Mesenchymal stem cell (in vitro differentiated cells and primary cell): ENCODE data around the gene PGC.

Experiments
- DNase-seq: peaks from one replicate; pipeline ENCODE4 v3.0.0-alpha.2; 2013
- H2AFZ ChIP-seq: one replicate; pipeline ENCODE4 v1.6.1; 2013; ENCODE audit warnings: low read depth, mild to moderate bottlenecking, control low read depth, inconsistent platforms, low read length, moderate library complexity
- H2AK5ac ChIP-seq: 2 replicates; pipeline ENCODE4 v1.6.1; 2013; ENCODE audit warnings: low read length, moderate library complexity, mild to moderate bottlenecking, inconsistent platforms; ENCODE audit not compliant: severe bottlenecking
- H2BK120ac ChIP-seq: one replicate; pipeline ENCODE4 v1.6.1; 2013; ENCODE audit warnings: low read depth, mild to moderate bottlenecking, inconsistent platforms, low read length, moderate library complexity
- H2BK12ac ChIP-seq, 2 experiments: one replicate each; pipeline ENCODE4 v1.6.1; 2013; ENCODE audit warnings: inconsistent platforms in 2 of 2, low read length in 2 of 2, mild to moderate bottlenecking in 2 of 2, moderate library complexity in 2 of 2, control low read depth in 1 of 2
- H2BK15ac ChIP-seq: one replicate; pipeline ENCODE4 v1.6.1; 2013; ENCODE audit warnings: mild to moderate bottlenecking, low read depth, inconsistent platforms; ENCODE audit not compliant: poor library complexity, severe bottlenecking
- H2BK5ac ChIP-seq: 2 replicates; pipeline ENCODE4 v1.6.1; 2013; ENCODE audit warnings: low read depth, mild to moderate bottlenecking, low read length, control low read depth, inconsistent platforms; ENCODE audit not compliant: poor library complexity, severe bottlenecking
- H3K14ac ChIP-seq, 2 experiments: one replicate each; pipeline ENCODE4 v1.6.1; 2013; ENCODE audit warnings: inconsistent platforms in 2 of 2, low read length in 2 of 2, control low read depth in 1 of 2, mild to moderate bottlenecking in 1 of 2, moderate library complexity in 1 of 2
- H3K18ac ChIP-seq, 2 experiments: one replicate each; pipeline ENCODE4 v1.6.1; 2013; ENCODE audit warnings: inconsistent platforms in 2 of 2, low read length in 2 of 2, control low read depth in 1 of 2, low read depth in 1 of 2, mild to moderate bottlenecking in 1 of 2
- H3K23ac ChIP-seq, 2 experiments: one replicate each; pipeline ENCODE4 v1.6.1; 2013; ENCODE audit warnings: inconsistent platforms in 2 of 2, low read length in 2 of 2, mild to moderate bottlenecking in 2 of 2, moderate library complexity in 2 of 2, control low read depth in 1 of 2
- H3K27ac ChIP-seq: 2 replicates; pipeline ENCODE4 v1.5.1; 2013; ENCODE audit warnings: mild to moderate bottlenecking, moderate library complexity, low read length, control low read depth, inconsistent platforms; ENCODE audit not compliant: poor library complexity, severe bottlenecking
- H3K27me3 ChIP-seq, 2 experiments: 2 replicates each; pipeline versions ENCODE4 v1.6.1 to v1.7.0; 2013; ENCODE audit warnings: low read length in 2 of 2, mild to moderate bottlenecking in 2 of 2, moderate library complexity in 2 of 2, control low read depth in 1 of 2, inconsistent platforms in 1 of 2; ENCODE audit not compliant: control insufficient read depth in 1 of 2, insufficient read depth in 1 of 2
- H3K36me3 ChIP-seq, 2 experiments: 2 replicates each; pipeline versions ENCODE4 v1.6.1 to v1.7.0; 2013; ENCODE audit warnings: low read length in 2 of 2, control low read depth in 1 of 2, inconsistent platforms in 1 of 2, low read depth in 1 of 2, mild to moderate bottlenecking in 1 of 2; ENCODE audit not compliant: insufficient read depth in 2 of 2, control insufficient read depth in 1 of 2
- H3K4ac ChIP-seq, 2 experiments: one replicate each; pipeline ENCODE4 v1.6.1; 2013; ENCODE audit warnings: inconsistent platforms in 2 of 2, low read length in 2 of 2, mild to moderate bottlenecking in 2 of 2, moderate library complexity in 2 of 2, control low read depth in 1 of 2, low read depth in 1 of 2
- H3K4me1 ChIP-seq: 2 replicates; pipeline ENCODE4 v1.6.1; 2013; ENCODE audit warnings: low read depth, low read length, control low read depth; ENCODE audit not compliant: control insufficient read depth, insufficient read depth
- H3K4me2 ChIP-seq: 2 replicates; pipeline ENCODE4 v1.6.1; 2013; ENCODE audit warnings: low read length, mild to moderate bottlenecking, inconsistent platforms; ENCODE audit not compliant: poor library complexity, severe bottlenecking
- H3K4me3 ChIP-seq, 2 experiments: 2 replicates each; pipeline versions ENCODE4 v1.5.1 to v1.7.0; 2013; ENCODE audit warnings: low read length in 2 of 2, mild to moderate bottlenecking in 2 of 2, control low read depth in 1 of 2, low read depth in 1 of 2; ENCODE audit not compliant: insufficient read depth in 1 of 2
- H3K79me1 ChIP-seq: replicated peaks from 2 replicates; pipeline ENCODE4 v1.6.1; 2013; ENCODE audit warnings: mild to moderate bottlenecking, control low read depth, low read length, inconsistent platforms; ENCODE audit not compliant: poor library complexity, severe bottlenecking
- H3K9ac ChIP-seq: 2 replicates; pipeline ENCODE4 v1.7.0; 2013; ENCODE audit warnings: mild to moderate bottlenecking, low read length, moderate library complexity
- H3K9me3 ChIP-seq: 2 replicates; pipeline ENCODE4 v1.7.0; 2013; ENCODE audit warnings: mild to moderate bottlenecking, low read length; ENCODE audit not compliant: control insufficient read depth
- H4K8ac ChIP-seq: one replicate; pipeline ENCODE4 v1.6.1; 2013; ENCODE audit warnings: inconsistent platforms, mild to moderate bottlenecking, low read length, moderate library complexity
- H4K91ac ChIP-seq: one replicate; pipeline ENCODE4 v1.6.1; 2013; ENCODE audit warnings: mild to moderate bottlenecking, low read length, inconsistent platforms
- WGBS: methylation state at CpG from one replicate; pipeline ENCODE4 v1.1.7; 2013; ENCODE audit warnings: mixed read lengths; 5-methylcytosine and 5-hydroxymethylcytosine counted together

PGC gene

DNA sequence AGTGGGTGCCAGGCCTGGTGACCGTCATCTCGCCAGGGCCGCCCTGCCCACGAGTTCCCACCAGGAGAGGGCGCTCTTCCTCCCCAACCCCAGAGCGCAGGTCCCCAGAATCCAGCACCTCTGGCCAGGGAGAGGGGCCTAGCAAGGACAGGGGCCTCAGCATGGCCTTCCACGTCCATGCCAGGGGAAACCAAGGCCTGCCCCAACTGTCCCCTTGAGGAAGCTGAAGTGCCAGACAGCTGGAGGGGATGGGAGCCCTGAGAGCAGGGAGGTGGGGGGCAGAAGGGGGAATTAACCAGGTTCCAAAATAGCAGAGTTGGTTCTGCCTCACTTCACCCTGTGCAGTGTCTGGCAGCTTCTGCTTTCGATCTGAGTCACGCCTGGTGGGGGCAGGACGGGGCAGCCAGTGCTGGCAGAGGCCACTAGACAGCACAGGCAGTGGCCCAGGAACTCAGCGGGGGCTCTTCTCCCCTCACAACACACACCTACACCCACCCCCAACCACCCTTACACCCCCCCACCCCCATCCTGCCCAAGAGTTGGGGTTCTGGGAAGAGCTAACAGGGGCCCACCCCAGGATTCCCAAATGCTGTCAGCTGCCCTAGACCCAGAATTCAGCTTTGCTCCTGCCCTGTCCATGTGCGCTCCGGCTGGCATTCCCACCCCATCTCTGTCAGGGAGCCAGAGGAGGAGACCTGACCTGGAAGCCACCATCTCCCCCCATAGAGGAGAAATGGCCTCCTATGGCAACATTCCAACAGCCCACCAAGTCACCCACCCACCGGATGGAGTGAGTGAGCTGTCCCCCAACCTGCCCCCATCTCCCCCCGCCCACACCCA, 41.0 kb downstream of the PGC start:
- Histone ChIP-seq H3K23ac (no peak overlapping the region), H3K27ac (peak overlapping the region; percentile 93)

DNA sequence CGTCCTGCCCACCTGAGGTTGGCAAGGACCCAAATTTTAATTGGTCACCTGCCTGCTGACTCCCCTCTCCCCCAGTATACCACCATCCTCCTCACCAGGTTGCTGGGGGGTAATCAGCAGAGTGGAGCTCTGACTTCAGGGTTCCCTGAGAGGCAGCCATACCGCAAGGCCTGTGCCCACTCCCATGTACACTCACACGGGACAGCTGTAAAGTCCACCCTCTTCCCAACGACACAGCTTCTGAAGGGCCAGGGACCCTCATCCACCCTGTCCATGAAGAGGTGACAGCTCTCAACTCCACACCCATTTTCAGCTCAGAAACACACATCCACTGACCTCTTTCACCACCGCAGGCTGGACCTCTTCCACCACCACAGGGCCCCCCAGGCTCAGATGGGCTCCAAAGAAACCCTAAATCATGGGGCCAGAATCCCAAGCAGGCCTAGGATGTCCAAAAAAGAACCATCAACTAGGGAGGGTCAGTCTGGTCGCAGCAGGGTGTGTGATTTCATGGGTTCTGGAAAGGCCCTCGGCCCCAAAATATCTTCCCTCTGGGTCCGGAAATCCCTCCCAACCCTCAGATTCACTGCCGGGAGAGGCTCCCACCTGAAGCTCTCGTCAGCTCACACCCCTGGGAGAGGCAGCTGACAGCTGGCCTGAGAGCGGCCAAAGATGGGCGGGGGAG, 41.7 kb downstream of the PGC start:
- no peak overlapping the region for H3K23ac ChIP-seq
- no peak overlapping the region for H4K91ac ChIP-seq
- H4K8ac ChIP-seq, result peak overlapping the region; percentile 66
- H2BK120ac ChIP-seq, result no peak overlapping the region
- H3K27ac ChIP-seq, result peak overlapping the region; percentile 93
- peaks cover 0 to 20% of the 10 kb centered on the region in 2 experiments for H3K36me3 ChIP-seq
- no peak overlapping the region for H2AFZ ChIP-seq
- peak overlapping the region in 1 of 2 experiments; percentile 81 for H3K18ac ChIP-seq
- H2BK12ac ChIP-seq, result peak overlapping the region in 1 of 2 experiments; percentile 4
- no peaks in the 10 kb centered on the region for H3K9me3 ChIP-seq
- no peak for DNase-seq
- H3K79me1 ChIP-seq, result peaks cover 52% of the 10 kb centered on the region
- WGBS, result 80% methylated on average over 12 of the region's 12 CpGs
- H3K14ac ChIP-seq, result peak overlapping the region in 1 of 2 experiments; percentile 6
- peak overlapping the region in 1 of 2 experiments; percentile 29 for H3K4me3 ChIP-seq
- peak overlapping the region; percentile 52 for H3K9ac ChIP-seq
- peak overlapping the region; percentile 60 for H2BK5ac ChIP-seq
- no peak overlapping the region for H2BK15ac ChIP-seq
- H3K4me1 ChIP-seq, result peaks cover 69% of the 10 kb centered on the region
- no peak overlapping the region for H3K4ac ChIP-seq
- H3K4me2 ChIP-seq, result no peak overlapping the region
- H2AK5ac ChIP-seq, result peak overlapping the region; percentile 91
- no peaks in the 10 kb centered on the region for H3K27me3 ChIP-seq

More for the DNA sequence above, 41.0 kb downstream of the PGC start:
- Histone ChIP-seq H3K4me3 (peak overlapping the region in 1 of 2 experiments; percentile 29), H3K9ac (peak overlapping the region; percentile 52), H3K9me3 (no peaks in the 10 kb centered on the region), H4K91ac (no peak overlapping the region), H3K14ac (peak overlapping the region in 1 of 2 experiments; percentile 63), H2BK120ac (no peak overlapping the region), H2BK12ac (peak overlapping the region in 1 of 2 experiments; percentile 43), H2BK5ac (peak overlapping the region; percentile 33), H3K4me1 (peaks cover 62% of the 10 kb centered on the region), H3K4ac (peak overlapping the region in 1 of 2 experiments; percentile 53), H3K4me2 (peak overlapping the region; percentile 51), H3K27me3 (no peaks in the 10 kb centered on the region), H3K36me3 (peaks cover 0 to 21% of the 10 kb centered on the region in 2 experiments), H3K18ac (peak overlapping the region in 1 of 2 experiments; percentile 81), H2AFZ (no peak overlapping the region), H4K8ac (peak overlapping the region; percentile 66), H2BK15ac (no peak overlapping the region), H2AK5ac (peak overlapping the region; percentile 91), H3K79me1 (peaks cover 52% of the 10 kb centered on the region)
- peak; percentile 61 for DNase-seq
- 61% methylated on average over 15 of the region's 15 CpGs for WGBS

DNA sequence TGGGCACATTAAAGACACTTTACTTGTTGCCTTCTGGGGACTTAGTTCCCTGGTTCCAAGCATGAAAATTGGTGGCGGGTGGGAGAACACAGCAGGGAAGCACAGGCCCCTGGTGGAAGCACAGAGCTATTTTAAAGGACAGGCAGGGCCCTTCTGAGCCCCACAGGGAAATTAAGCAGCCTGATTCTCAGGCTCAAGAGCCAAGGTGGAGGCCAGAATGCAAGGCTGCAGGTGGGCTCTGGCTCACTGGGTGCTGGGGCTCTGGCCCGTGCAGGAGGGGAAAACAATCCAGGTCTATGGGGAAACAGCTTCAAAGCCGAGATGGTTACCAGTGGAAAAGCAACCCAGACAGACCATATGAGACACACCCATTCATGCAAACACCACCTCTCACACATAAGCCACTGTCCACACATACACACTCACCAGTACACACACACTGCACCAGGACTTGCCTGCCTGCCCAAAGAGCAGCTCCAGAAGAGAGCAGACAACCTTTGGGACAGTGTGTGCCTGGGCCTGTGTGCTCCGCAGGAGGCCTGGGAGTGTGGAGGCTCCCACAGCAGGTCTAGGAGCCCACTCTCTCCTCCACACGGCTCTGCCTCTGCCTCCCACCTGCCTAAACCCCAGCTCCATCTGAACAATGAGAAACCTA, 42.4 kb downstream of the PGC start:
- Histone ChIP-seq H2AK5ac (peak overlapping the region; percentile 91), H3K4ac (no peak overlapping the region), H3K4me3 (no peak overlapping the region), H3K27me3 (no peaks in the 10 kb centered on the region), H2BK12ac (peak overlapping the region in 1 of 2 experiments; percentile 4), H4K8ac (no peak overlapping the region), H2BK15ac (no peak overlapping the region), H3K23ac (no peak overlapping the region), H3K27ac (no peak overlapping the region), H3K18ac (no peak overlapping the region), H3K9ac (peak overlapping the region; percentile 52), H3K4me2 (no peak overlapping the region), H3K4me1 (peaks cover 72% of the 10 kb centered on the region), H3K14ac (no peak overlapping the region), H3K79me1 (peaks cover 50% of the 10 kb centered on the region), H3K9me3 (no peaks in the 10 kb centered on the region), H4K91ac (no peak overlapping the region), H2BK5ac (no peak overlapping the region), H2BK120ac (no peak overlapping the region), H2AFZ (no peak overlapping the region), H3K36me3 (peaks cover 0 to 20% of the 10 kb centered on the region in 2 experiments)
- DNase-seq, result no peak
- WGBS, result 91% methylated on average over 5 of the region's 5 CpGs
